ENCODE results near the gene BBS12.

- TF ChIP-seq POLR2A (IDR thresholded peaks at IDR 0.05): no peak
- no peak for TF ChIP-seq CTCF (IDR thresholded peaks at IDR 0.05)
- TF ChIP-seq POLR2AphosphoS5 (IDR thresholded peaks at IDR 0.05): no peak
Observed at GRCh38 chr4:122788935-122789334, 56.4 kb downstream of the BBS12 start.

Measured in prostate gland (tissue), 2 donors.